GM21786 (cell line): ENCODE data around the gene CRTAP.
"Not testable (repeated sequence)": the region's sequence is repeated elsewhere in the genome, so short reads cannot be mapped to it uniquely, and the experiment has no call there.

Source experiments
- ATAC-seq: cut with Tn5 transposase; IDR thresholded peaks from one replicate; pipeline ENCODE4 v1.9.1; 2021; ENCODE audit not compliant: unreplicated experiment

The CRTAP gene

GRCh38 chr3:33173103-33173502, 59.3 kb downstream of the CRTAP start:
- no peak for ATAC-seq

DNA sequence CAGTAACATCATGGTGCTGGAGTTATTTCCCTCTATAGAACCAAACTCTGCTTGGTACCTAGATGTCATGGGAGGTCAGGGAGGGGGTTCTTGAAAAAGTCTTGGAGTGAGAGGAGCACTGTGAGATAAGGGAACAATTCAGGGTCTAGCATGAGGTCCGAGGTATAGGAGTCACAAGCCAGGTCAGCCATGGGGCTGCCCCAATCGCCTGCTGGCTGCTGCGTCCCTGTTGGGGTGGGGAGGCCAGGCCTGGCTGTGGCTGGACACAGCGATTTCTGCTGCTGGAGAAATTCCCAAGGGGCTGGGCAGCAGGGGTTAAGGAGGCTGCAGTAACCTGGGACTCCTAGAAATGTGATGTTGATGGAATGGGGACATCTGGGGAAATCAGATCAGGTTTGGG, 59.9 kb downstream of the CRTAP start:
- ATAC-seq, result no peak

GRCh38 chr3:33174095-33174494, 60.3 kb downstream of the CRTAP start:
- no peak for ATAC-seq

DNA sequence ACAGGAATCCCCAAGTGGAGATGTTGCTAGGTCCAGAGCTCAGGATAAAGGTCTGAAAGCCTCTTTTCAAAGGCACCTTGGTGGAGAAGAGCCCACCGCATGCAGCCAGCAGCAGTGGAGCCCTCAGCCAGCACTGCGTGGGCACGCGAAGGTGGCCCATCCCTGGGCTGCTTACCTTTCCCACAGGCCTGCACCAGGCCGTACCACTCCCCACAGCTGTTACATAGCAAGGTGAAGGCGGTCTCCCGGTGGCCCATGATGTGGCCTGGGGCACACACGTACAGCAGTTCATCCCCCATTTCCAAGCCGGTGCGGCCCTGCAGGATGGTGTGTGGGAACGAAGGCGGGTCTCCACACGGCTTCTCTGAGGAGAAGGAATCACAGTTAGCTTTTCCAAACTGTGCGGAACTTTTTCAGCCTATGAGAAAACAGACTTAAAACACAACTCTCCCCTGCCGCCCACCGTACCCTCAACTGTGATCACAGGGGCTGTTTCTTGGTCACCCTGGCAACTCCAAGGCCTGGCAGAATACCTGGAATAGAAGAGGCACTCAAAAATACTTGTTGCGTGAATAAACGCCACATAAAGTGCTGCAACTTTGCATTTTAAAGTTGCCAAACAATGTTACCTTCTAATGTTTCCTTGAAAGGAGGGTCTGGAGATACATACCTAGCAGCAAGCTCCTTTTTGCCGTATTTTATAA, 61.0 kb downstream of the CRTAP start:
- ATAC-seq, result no peak

- no peak for ATAC-seq
These were observed 65.3 kb downstream of the CRTAP start for GRCh38 chr3:33179132-33179531.

DNA sequence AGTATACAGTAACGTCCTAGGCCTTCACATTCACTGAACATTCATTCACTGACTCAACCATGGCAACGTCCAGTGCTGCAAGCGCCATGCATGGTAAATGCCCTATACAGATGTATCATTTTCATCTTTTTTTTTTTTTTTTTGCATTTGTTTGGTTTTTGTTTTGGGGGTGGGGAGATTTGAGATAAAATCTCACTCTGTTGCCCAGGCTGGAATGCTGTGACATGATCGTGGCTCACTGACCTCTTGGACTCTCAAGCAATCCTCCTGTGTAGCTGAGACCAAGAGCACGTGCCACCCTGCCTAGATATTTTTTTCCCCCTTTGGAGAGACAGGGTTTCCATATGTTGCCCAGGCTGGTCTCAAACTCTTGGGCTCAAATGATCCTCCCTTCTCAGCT, 67.4 kb downstream of the CRTAP start:
- no peak for ATAC-seq

DNA sequence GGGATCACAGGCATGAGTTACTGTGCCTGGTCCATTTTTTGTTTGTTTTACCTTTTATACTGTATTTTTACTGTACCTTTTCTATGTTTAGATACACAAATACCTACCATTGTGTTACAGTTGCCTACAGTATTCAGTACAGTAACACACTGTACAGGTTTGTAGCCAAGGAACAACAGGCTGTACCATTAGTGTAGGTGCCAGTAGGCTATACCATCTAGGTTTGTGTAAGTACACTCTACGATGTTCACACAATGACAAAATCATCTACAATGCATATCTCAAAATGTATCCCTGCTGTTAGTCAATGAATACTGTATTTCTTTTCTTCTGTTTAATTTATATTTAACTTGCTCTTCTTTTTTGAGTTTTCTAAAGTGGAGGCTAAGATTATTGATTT, 67.8 kb downstream of the CRTAP start:
- not testable (repeated sequence) for ATAC-seq

DNA sequence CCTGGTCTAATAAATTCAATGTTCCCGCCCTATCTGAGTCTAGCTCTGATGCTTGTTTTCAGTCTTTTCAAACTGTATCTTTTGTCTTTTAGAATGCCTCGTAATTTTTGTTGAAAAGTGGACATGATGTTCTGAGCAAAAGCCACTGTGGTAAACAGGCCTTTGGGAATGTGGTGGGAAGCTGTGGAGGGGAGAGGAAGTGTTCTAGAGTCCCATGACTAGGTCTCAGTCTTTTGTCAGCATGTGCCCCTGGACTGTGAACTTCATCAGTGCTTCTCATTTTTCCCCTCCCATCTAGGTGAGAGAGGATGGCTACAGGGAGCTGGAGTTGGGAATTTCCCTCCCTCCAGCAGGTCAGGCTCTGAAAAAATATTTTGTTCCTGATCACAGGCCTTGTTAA, 71.0 kb downstream of the CRTAP start:
- no peak for ATAC-seq

GRCh38 chr3:33186524-33187367, 72.9 kb downstream of the CRTAP start:
- no peak for ATAC-seq

- ATAC-seq, result no peak
These were observed 73.5 kb downstream of the CRTAP start for GRCh38 chr3:33187368-33187634.

DNA sequence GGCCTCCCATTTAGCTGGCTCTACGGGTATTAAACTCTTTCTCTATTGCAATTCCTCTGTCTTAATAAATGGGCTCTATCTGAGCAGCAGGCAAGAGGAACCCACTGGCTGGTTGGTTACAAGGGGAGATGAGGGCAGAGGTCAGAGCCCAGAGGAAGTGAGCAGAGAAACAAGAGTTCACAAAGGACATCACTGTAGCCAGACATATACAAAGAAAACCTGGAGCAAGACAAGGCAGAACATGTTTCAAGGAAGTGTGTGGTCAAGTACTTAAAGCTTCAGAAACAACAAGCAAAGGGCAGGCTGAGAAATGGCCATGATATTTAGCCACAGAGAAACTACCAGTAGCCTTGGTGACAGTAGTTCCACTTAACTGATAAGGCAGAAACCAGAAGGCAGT, 80.5 kb downstream of the CRTAP start:
- no peak for ATAC-seq

DNA sequence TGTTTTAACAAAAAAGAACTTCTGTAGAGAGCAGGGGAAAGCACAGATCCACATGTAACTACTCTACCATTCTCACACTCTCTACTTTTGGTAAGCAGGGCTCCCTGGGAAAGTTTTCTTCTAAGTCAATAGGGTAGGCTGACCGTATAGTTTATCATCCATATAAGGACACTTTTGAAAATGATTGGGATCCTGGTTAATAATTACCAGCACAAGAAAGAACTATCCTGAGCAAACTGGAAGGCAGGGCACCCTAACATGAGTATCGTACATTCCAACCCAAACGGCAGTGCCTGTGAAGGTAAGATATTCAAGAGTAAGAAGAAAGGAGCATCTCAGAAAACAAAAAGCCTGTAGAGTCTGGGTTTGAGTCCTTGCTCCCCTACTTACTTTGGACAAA, 82.7 kb downstream of the CRTAP start:
- no peak for ATAC-seq
